ENCODE measurements around the gene RPTOR. TPM values are rescaled to one million over a fixed set of nuclear protein-coding genes. Genes with fewer than 3 reads are reported as not detected.
"Not testable (repeated sequence)": the region's sequence is repeated elsewhere in the genome, so short reads cannot be mapped to it uniquely, and the experiment has no call there.

The RPTOR gene
- total RNA-seq, 4 donors from 2014 or later, result 47.6 to 56.9 (median 55.4) TPM

DNA sequence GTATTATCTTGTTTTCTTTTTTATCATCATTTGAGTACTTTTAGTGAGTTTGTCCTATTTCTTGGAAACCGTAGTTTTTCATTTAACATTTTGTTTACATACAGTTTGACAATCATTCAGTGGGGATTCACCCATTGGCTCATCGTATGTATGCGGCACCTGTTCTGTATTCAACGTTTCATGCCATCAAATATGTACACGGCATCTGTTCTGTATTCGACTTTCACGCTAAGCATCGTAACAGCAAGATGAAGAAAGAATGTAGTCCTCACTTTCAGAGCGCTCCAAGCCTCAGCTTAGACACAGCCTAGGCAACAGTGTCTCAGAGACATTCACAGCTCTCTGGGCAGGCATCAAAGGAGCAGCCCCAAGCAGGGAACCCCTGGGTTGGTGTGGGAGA is 269.9 kb downstream of the RPTOR start:
- no peak for DNase-seq
- Histone ChIP-seq H3K9me3 (no peaks in the 10 kb centered on the region), H3K4me3 (no peak overlapping the region), H3K27ac (no peak overlapping the region), H3K36me3 (no peaks in the 10 kb centered on the region), H3K4me1 (peaks cover 5 to 13% of the 10 kb centered on the region in 2 donors), H3K27me3 (no peaks in the 10 kb centered on the region)
- intact Hi-C loops (cut with DNase I; ENCODE audit: low total_unique reads) (no loop called here), in situ Hi-C loops (cut with MboI; ENCODE audit: low sequenced_read_pairs in 4 of 4) (no loop called here)
- TF ChIP-seq, protein P1, sequence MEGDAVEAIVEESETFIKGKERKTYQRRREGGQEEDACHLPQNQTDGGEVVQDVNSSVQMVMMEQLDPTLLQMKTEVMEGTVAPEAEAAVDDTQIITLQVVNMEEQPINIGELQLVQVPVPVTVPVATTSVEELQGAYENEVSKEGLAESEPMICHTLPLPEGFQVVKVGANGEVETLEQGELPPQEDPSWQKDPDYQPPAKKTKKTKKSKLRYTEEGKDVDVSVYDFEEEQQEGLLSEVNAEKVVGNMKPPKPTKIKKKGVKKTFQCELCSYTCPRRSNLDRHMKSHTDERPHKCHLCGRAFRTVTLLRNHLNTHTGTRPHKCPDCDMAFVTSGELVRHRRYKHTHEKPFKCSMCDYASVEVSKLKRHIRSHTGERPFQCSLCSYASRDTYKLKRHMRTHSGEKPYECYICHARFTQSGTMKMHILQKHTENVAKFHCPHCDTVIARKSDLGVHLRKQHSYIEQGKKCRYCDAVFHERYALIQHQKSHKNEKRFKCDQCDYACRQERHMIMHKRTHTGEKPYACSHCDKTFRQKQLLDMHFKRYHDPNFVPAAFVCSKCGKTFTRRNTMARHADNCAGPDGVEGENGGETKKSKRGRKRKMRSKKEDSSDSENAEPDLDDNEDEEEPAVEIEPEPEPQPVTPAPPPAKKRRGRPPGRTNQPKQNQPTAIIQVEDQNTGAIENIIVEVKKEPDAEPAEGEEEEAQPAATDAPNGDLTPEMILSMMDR (IDR thresholded peaks at IDR 0.05 in 4 of 5, conservative IDR thresholded peaks at IDR 0.05 in 1 of 5), result no peak
- TF ChIP-seq POLR2A (IDR thresholded peaks at IDR 0.05), result no peak
- ATAC-seq, result no peak

GRCh38 chr17:80815151-80815681 is 270.6 kb downstream of the RPTOR start:
- no peak for ATAC-seq
- in situ Hi-C loops (cut with MboI; ENCODE audit: low sequenced_read_pairs in 4 of 4) (no loop called here), intact Hi-C loops (cut with DNase I; ENCODE audit: low total_unique reads) (no loop called here)

GRCh38 chr17:80815718-80816117 is 271.1 kb downstream of the RPTOR start:
- in situ Hi-C loops (cut with MboI; ENCODE audit: low sequenced_read_pairs in 4 of 4); H3K36me3 ChIP-seq; H3K27ac ChIP-seq; H3K9me3 ChIP-seq; intact Hi-C loops (cut with DNase I; ENCODE audit: low total_unique reads); H3K27me3 ChIP-seq; H3K4me3 ChIP-seq; ATAC-seq: not testable (repeated sequence)
- H3K4me1 ChIP-seq, result peaks cover 5 to 13% of the 10 kb centered on the region in 2 donors
- DNase-seq, result peak in 1 of 2 donors; percentile 4

More at GRCh38 chr17:80815151-80815681, 270.6 kb downstream of the RPTOR start:
- no peak overlapping the region for H3K4me3 ChIP-seq
- no peak overlapping the region for H3K27ac ChIP-seq
- DNase-seq, result peak in 1 of 2 donors; percentile 7
- H3K36me3 ChIP-seq, result no peaks in the 10 kb centered on the region
- H3K27me3 ChIP-seq, result no peaks in the 10 kb centered on the region
- TF ChIP-seq, protein P1 (IDR thresholded peaks at IDR 0.05 in 4 of 5, conservative IDR thresholded peaks at IDR 0.05 in 1 of 5), result no peak
- no peak for TF ChIP-seq POLR2A (IDR thresholded peaks at IDR 0.05)
- H3K9me3 ChIP-seq, result no peaks in the 10 kb centered on the region
- peaks cover 5 to 13% of the 10 kb centered on the region in 2 donors for H3K4me1 ChIP-seq

DNA sequence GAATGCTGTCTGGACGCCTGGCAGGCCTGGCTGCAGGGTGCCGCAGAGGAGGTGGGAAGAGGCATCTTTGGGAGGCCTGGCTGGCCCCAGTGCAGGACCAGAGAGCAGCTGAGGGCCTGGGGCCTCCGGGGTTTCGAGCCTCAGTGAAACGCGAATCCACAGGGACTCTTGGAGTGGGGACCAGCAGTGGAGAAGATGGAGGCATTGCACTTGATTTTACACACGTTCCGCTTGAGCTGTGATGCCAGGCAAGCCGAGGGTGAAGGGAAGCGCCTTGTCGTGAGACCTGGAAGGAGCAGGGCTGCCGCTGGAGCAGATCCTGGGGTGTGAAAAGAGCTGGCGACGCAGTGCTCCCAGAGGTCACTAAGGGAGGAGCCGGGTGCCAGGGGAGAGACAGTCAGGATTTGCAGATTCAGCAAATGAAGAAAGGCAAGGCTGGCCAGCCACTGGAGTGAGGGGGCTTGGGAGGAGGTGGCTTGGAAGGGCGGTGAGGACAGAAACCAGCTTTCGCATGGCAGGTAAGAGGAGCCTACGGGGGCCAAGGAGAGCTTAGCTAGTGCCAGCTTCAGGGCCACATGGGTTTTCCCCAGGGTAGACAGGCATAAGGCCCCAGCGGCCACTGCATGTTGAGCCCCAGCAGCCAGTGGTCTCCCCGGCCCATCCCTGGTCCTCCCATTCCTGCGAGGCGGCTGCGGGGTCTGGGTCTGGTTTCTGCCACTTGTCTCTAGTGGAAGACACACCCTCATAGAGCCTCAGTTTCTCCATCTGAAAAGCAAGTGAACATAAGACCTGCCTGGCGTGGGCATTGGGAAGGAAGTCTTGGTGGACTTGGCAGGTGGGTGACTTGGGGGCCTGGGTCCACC is 271.8 kb downstream of the RPTOR start:
- peak in 1 of 2 donors; percentile 8 for DNase-seq
- H3K27me3 ChIP-seq, result no peaks in the 10 kb centered on the region
- H3K4me3 ChIP-seq, result no peak overlapping the region
- H3K27ac ChIP-seq, result no peak overlapping the region
- TF ChIP-seq, protein P1 (IDR thresholded peaks at IDR 0.05 in 4 of 5, conservative IDR thresholded peaks at IDR 0.05 in 1 of 5), result no peak
- TF ChIP-seq POLR2A (IDR thresholded peaks at IDR 0.05), result no peak
- ATAC-seq, result no peak
- no peaks in the 10 kb centered on the region for H3K9me3 ChIP-seq
- in situ Hi-C loops (cut with MboI; ENCODE audit: low sequenced_read_pairs in 4 of 4), result no loop called here
- H3K4me1 ChIP-seq, result peaks cover 5 to 13% of the 10 kb centered on the region in 2 donors
- intact Hi-C loops (cut with DNase I; ENCODE audit: low total_unique reads), result no loop called here
- no peaks in the 10 kb centered on the region for H3K36me3 ChIP-seq

GRCh38 chr17:80817321-80817845 is 272.7 kb downstream of the RPTOR start:
- H3K27ac ChIP-seq, result no peak overlapping the region
- intact Hi-C loops (cut with DNase I; ENCODE audit: low total_unique reads), result no loop called here
- H3K4me3 ChIP-seq, result no peak overlapping the region
- peaks cover 5 to 13% of the 10 kb centered on the region in 2 donors for H3K4me1 ChIP-seq
- in situ Hi-C loops (cut with MboI; ENCODE audit: low sequenced_read_pairs in 4 of 4), result no loop called here
- H3K36me3 ChIP-seq, result no peaks in the 10 kb centered on the region
- no peak for TF ChIP-seq POLR2A (IDR thresholded peaks at IDR 0.05)
- TF ChIP-seq, protein P1 (IDR thresholded peaks at IDR 0.05 in 4 of 5, conservative IDR thresholded peaks at IDR 0.05 in 1 of 5), result no peak
- H3K27me3 ChIP-seq, result no peaks in the 10 kb centered on the region
- DNase-seq, result peak in 1 of 2 donors; percentile 12
- H3K9me3 ChIP-seq, result no peaks in the 10 kb centered on the region
- no peak for ATAC-seq

Data from gastrocnemius medialis (tissue), 4 donors.